Activated T-helper 17 cell treated with anti-CD3 and anti-CD28 coated beads, Interleukin-2, amount 50 U/mL, for 72 hours (primary cell): ENCODE data around the gene CNTNAP3B. TPM values are rescaled to one million over a fixed set of nuclear protein-coding genes. Genes with fewer than 3 reads are reported as not detected.
"Not testable (repeated sequence)": the region's sequence is repeated elsewhere in the genome, so short reads cannot be mapped to it uniquely, and the experiment has no call there.

ENCODE experiments used
- ATAC-seq: fragments of 150-1000 bp; cut with Tn5 transposase; replicated peaks from 2 replicates; pipeline ENCODE4 v1.10.0; 2021; ENCODE audit warnings: mild to moderate bottlenecking, moderate library complexity
- H3K27ac Mint-ChIP-seq: one replicate; pipeline ENCODE4 v1.8.0; 2022; ENCODE audit warnings: mixed read lengths
- H3K27me3 Mint-ChIP-seq: one replicate; pipeline ENCODE4 v1.8.0; 2022; ENCODE audit warnings: mixed read lengths
- H3K36me3 Mint-ChIP-seq: one replicate; pipeline ENCODE4 v1.8.0; 2022; ENCODE audit warnings: low read depth, mild to moderate bottlenecking, mixed read lengths
- H3K4me1 Mint-ChIP-seq: one replicate; pipeline ENCODE4 v1.8.0; 2022; ENCODE audit warnings: mixed read lengths
- H3K4me3 Mint-ChIP-seq: one replicate; pipeline ENCODE4 v1.8.0; 2022; ENCODE audit warnings: mild to moderate bottlenecking, mixed read lengths
- H3K9me3 Mint-ChIP-seq: one replicate; pipeline ENCODE4 v1.8.0; 2022; ENCODE audit warnings: mixed read lengths
- total RNA-seq, 2 donors: library from RNA; stranded (reverse); gene quantifications; one replicate each; pipeline ENCODE4 v1.2.3, GENCODE V29; 2022

Gene CNTNAP3B
- total RNA-seq, 2 donors from 2014 or later = not detected

GRCh38 chr9:42033541-42033940 is 95.7 kb downstream of the CNTNAP3B start:
- not testable (repeated sequence) for H3K9me3 Mint-ChIP-seq, ATAC-seq, H3K4me3 Mint-ChIP-seq, H3K36me3 Mint-ChIP-seq, H3K27me3 Mint-ChIP-seq, H3K27ac Mint-ChIP-seq, H3K4me1 Mint-ChIP-seq

GRCh38 chr9:42020639-42021038 is 108.6 kb downstream of the CNTNAP3B start:
- H3K36me3 Mint-ChIP-seq, H3K9me3 Mint-ChIP-seq, ATAC-seq, H3K27me3 Mint-ChIP-seq, H3K27ac Mint-ChIP-seq, H3K4me1 Mint-ChIP-seq, H3K4me3 Mint-ChIP-seq: not testable (repeated sequence)

- H3K9me3 Mint-ChIP-seq, H3K27ac Mint-ChIP-seq, H3K36me3 Mint-ChIP-seq, H3K4me1 Mint-ChIP-seq, H3K27me3 Mint-ChIP-seq, H3K4me3 Mint-ChIP-seq, ATAC-seq: not testable (repeated sequence)
These were observed 110.9 kb downstream of the CNTNAP3B start for GRCh38 chr9:42018220-42018922.

GRCh38 chr9:42014317-42014716 is 114.9 kb downstream of the CNTNAP3B start:
- H3K27ac Mint-ChIP-seq, H3K9me3 Mint-ChIP-seq: not testable (repeated sequence)

GRCh38 chr9:41991607-41992006 is 137.6 kb downstream of the CNTNAP3B start:
- H3K27me3 Mint-ChIP-seq, H3K27ac Mint-ChIP-seq, H3K4me3 Mint-ChIP-seq, H3K9me3 Mint-ChIP-seq, H3K36me3 Mint-ChIP-seq, H3K4me1 Mint-ChIP-seq, ATAC-seq: not testable (repeated sequence)

More at GRCh38 chr9:42014317-42014716, 114.9 kb downstream of the CNTNAP3B start:
- ATAC-seq, H3K4me3 Mint-ChIP-seq, H3K4me1 Mint-ChIP-seq, H3K27me3 Mint-ChIP-seq, H3K36me3 Mint-ChIP-seq: not testable (repeated sequence)

GRCh38 chr9:41980271-41980670 is 149.0 kb downstream of the CNTNAP3B start:
- H3K36me3 Mint-ChIP-seq, H3K27ac Mint-ChIP-seq: not testable (repeated sequence)

GRCh38 chr9:41977965-41978600 is 151.1 kb downstream of the CNTNAP3B start:
- H3K36me3 Mint-ChIP-seq, H3K27me3 Mint-ChIP-seq, H3K27ac Mint-ChIP-seq, H3K9me3 Mint-ChIP-seq, H3K4me3 Mint-ChIP-seq, H3K4me1 Mint-ChIP-seq, ATAC-seq: not testable (repeated sequence)

More at GRCh38 chr9:41980271-41980670, 149.0 kb downstream of the CNTNAP3B start:
- not testable (repeated sequence) for H3K27me3 Mint-ChIP-seq, H3K9me3 Mint-ChIP-seq, H3K4me1 Mint-ChIP-seq, H3K4me3 Mint-ChIP-seq, ATAC-seq

- not testable (repeated sequence) for H3K4me1 Mint-ChIP-seq, H3K9me3 Mint-ChIP-seq, H3K4me3 Mint-ChIP-seq, H3K27ac Mint-ChIP-seq, H3K36me3 Mint-ChIP-seq, H3K27me3 Mint-ChIP-seq, ATAC-seq
These were observed 154.3 kb downstream of the CNTNAP3B start for GRCh38 chr9:41974906-41975305.

- H3K4me1 Mint-ChIP-seq, H3K9me3 Mint-ChIP-seq, H3K4me3 Mint-ChIP-seq, H3K27me3 Mint-ChIP-seq, H3K27ac Mint-ChIP-seq, H3K36me3 Mint-ChIP-seq, ATAC-seq: not testable (repeated sequence)
These were observed 176.2 kb downstream of the CNTNAP3B start for GRCh38 chr9:41953007-41953406.

GRCh38 chr9:41941738-41942137 is 187.5 kb downstream of the CNTNAP3B start:
- H3K36me3 Mint-ChIP-seq, H3K27me3 Mint-ChIP-seq, H3K4me3 Mint-ChIP-seq, H3K4me1 Mint-ChIP-seq, H3K9me3 Mint-ChIP-seq, H3K27ac Mint-ChIP-seq, ATAC-seq: not testable (repeated sequence)

GRCh38 chr9:41938143-41938542 is 191.1 kb downstream of the CNTNAP3B start:
- not testable (repeated sequence) for H3K27ac Mint-ChIP-seq, H3K27me3 Mint-ChIP-seq, H3K36me3 Mint-ChIP-seq, H3K4me3 Mint-ChIP-seq, H3K9me3 Mint-ChIP-seq, H3K4me1 Mint-ChIP-seq, ATAC-seq

GRCh38 chr9:41935727-41936126 is 193.5 kb downstream of the CNTNAP3B start:
- not testable (repeated sequence) for H3K4me1 Mint-ChIP-seq, H3K27me3 Mint-ChIP-seq, H3K36me3 Mint-ChIP-seq, H3K4me3 Mint-ChIP-seq, H3K9me3 Mint-ChIP-seq, ATAC-seq, H3K27ac Mint-ChIP-seq

GRCh38 chr9:41929172-41929571 is 200.1 kb downstream of the CNTNAP3B start:
- not testable (repeated sequence) for H3K36me3 Mint-ChIP-seq

GRCh38 chr9:41917374-41917773 is 211.9 kb downstream of the CNTNAP3B start:
- not testable (repeated sequence) for H3K4me3 Mint-ChIP-seq, H3K9me3 Mint-ChIP-seq, H3K27ac Mint-ChIP-seq, ATAC-seq, H3K4me1 Mint-ChIP-seq, H3K36me3 Mint-ChIP-seq, H3K27me3 Mint-ChIP-seq

More at GRCh38 chr9:41929172-41929571, 200.1 kb downstream of the CNTNAP3B start:
- not testable (repeated sequence) for H3K4me1 Mint-ChIP-seq, H3K9me3 Mint-ChIP-seq, H3K27ac Mint-ChIP-seq, H3K27me3 Mint-ChIP-seq, ATAC-seq, H3K4me3 Mint-ChIP-seq

- not testable (repeated sequence) for H3K36me3 Mint-ChIP-seq, H3K27me3 Mint-ChIP-seq, H3K9me3 Mint-ChIP-seq, H3K4me3 Mint-ChIP-seq, H3K4me1 Mint-ChIP-seq, ATAC-seq, H3K27ac Mint-ChIP-seq
These were observed 223.7 kb downstream of the CNTNAP3B start for GRCh38 chr9:41905488-41905887.
